K562 (cell line): ENCODE measurements around the gene PRR23E. TPM values are rescaled to one million over a fixed set of nuclear protein-coding genes. Genes with fewer than 3 reads are reported as not detected.

Source experiments
- ATAC-seq: fragments of 200-7000 bp; cut with Tn5 transposase; 3 replicates; pipeline ENCODE4 v1.9.1; 2020; ENCODE audit warnings: moderate library complexity
- BruUV-seq: library from RNA; stranded (reverse); fragments of 400-500 nt; replicated peaks from 2 replicates; lab custom pipeline; 2021; lab: Mats Ljungman, UMichigan
- CTCF ChIA-PET: fragments of 300-600 bp; formaldehyde crosslinking; extraction: SDS; loops from one replicate; lab custom pipeline; 2021; ENCODE audit warnings: low intra/inter-chr PET ratio; lab: Yijun Ruan, JAX
- POLR2A ChIA-PET: fragments of 300-600, 350-650 bp; sonication (Branson Sonifier 250); formaldehyde crosslinking; extraction: SDS; loops from one replicate; lab custom pipeline; 2021; ENCODE audit warnings: antibody characterized with exemption, inconsistent platforms; lab: Yijun Ruan, JAX
- DNase-seq, 4 experiments: peaks; one replicate each; pipeline versions ENCODE4 v3.0.0 to v3.0.0-alpha.2; 2011 to 2018; ENCODE audit warnings: low spot score in 3 of 4, mixed read lengths in 3 of 4; ENCODE audit errors: extremely low read depth in 1 of 4
- FAIRE-seq: peaks from 2 replicates; lab custom pipeline; 2011; peaks lifted over from hg19 to GRCh38; lab: Jason Lieb, UNC
- H2AFZ ChIP-seq: 2 replicates; pipeline ENCODE4 v1.6.0; 2011; ENCODE audit warnings: low read depth, low read length, control low read depth, inconsistent platforms
- H3K27ac ChIP-seq: fragments of 200-600 bp; 3 replicates; pipeline ENCODE4 v1.8.0; 2011; ENCODE audit warnings: low read depth, mild to moderate bottlenecking, control low read depth, inconsistent platforms, low read length, moderate library complexity, mixed read lengths; ENCODE audit errors: extremely low read depth
- H3K27me3 ChIP-seq, 2 experiments: fragments of 300-600 bp in 1 of 2; 2 replicates in 1 of 2; 3 replicates in 1 of 2; pipeline versions ENCODE4 v1.6.0 to v1.8.0; 2011; ENCODE audit warnings: inconsistent platforms in 2 of 2, low read length in 2 of 2, mild to moderate bottlenecking in 1 of 2, mixed read lengths in 1 of 2, moderate library complexity in 1 of 2; ENCODE audit not compliant: control insufficient read depth in 2 of 2, insufficient read depth in 2 of 2
- H3K36me3 ChIP-seq: fragments of 300-600 bp; 3 replicates; pipeline ENCODE4 v1.8.0; 2011; ENCODE audit warnings: mild to moderate bottlenecking, low read length, inconsistent platforms; ENCODE audit not compliant: control insufficient read depth, insufficient read depth
- H3K4me1 ChIP-seq, 2 experiments: fragments of 200-600 bp in 1 of 2; replicated peaks in 1 of 2; 2 replicates in 1 of 2; 3 replicates in 1 of 2; pipeline versions ENCODE4 v1.5.1 to v1.8.0; 2011; ENCODE audit warnings: inconsistent platforms in 2 of 2, low read length in 2 of 2, mild to moderate bottlenecking in 1 of 2, mixed read lengths in 1 of 2, moderate library complexity in 1 of 2; ENCODE audit not compliant: control insufficient read depth in 2 of 2, insufficient read depth in 2 of 2
- H3K4me2 ChIP-seq: 2 replicates; pipeline ENCODE4 v1.6.1; 2011; ENCODE audit warnings: low read length, control low read depth, inconsistent platforms, mixed read lengths; ENCODE audit not compliant: insufficient read depth
- H3K4me3 ChIP-seq: fragments of 200-600 bp; sonication (generic), shearing (Covaris generic); 2 replicates; pipeline ENCODE4 v1.5.1; 2016; ENCODE audit warnings: control low read depth, inconsistent platforms
- H3K79me2 ChIP-seq: fragments of 200-600 bp; 3 replicates; pipeline ENCODE4 v1.8.0; 2011; ENCODE audit warnings: low read length, inconsistent platforms; ENCODE audit not compliant: control insufficient read depth, insufficient read depth
- H3K9ac ChIP-seq, 2 experiments: 2 replicates each; pipeline versions ENCODE4 v1.6.0 to v1.6.1; 2011; ENCODE audit warnings: low read depth in 2 of 2, low read length in 2 of 2, control low read depth in 1 of 2, inconsistent platforms in 1 of 2, mild to moderate bottlenecking in 1 of 2, mixed read lengths in 1 of 2; ENCODE audit not compliant: insufficient read depth in 1 of 2
- H3K9me1 ChIP-seq: one replicate; pipeline ENCODE4 v1.6.0; 2011; ENCODE audit warnings: inconsistent platforms, mild to moderate bottlenecking, low read length, moderate library complexity; ENCODE audit not compliant: control insufficient read depth, insufficient read depth
- H3K9me3 ChIP-seq: replicated peaks from 2 replicates; pipeline ENCODE4 v1.5.1; 2011; ENCODE audit warnings: low read depth, low read length, inconsistent platforms; ENCODE audit not compliant: control insufficient read depth, insufficient read depth
- H4K20me1 ChIP-seq: replicated peaks from 2 replicates; pipeline ENCODE4 v1.6.1; 2011; ENCODE audit warnings: low read length, inconsistent platforms, mixed read lengths; ENCODE audit not compliant: control insufficient read depth, insufficient read depth
- E2F8 ChIP-seq: fragments of 450-650 bp; IDR thresholded peaks from 2 replicates; pipeline ENCODE4 v1.7.1; 2018; ENCODE audit warnings: mild to moderate bottlenecking, low read depth; ENCODE audit not compliant: partially characterized antibody
- ELF4 ChIP-seq: fragments of 450-650 bp; formaldehyde crosslinking; IDR thresholded peaks from 2 replicates; pipeline ENCODE4 v1.4.0; 2022; ENCODE audit warnings: missing genetic modification characterization
- FOXM1 ChIP-seq, 2 experiments: fragments of 450-650 bp in 1 of 2; sonication (generic) in 1 of 2; formaldehyde crosslinking in 1 of 2; IDR thresholded peaks; 2 replicates each; pipeline versions ENCODE4 v1.6.1 to v1.9.0; 2017 to 2022; ENCODE audit warnings: low read depth in 2 of 2, mild to moderate bottlenecking in 2 of 2, missing genetic modification reagents in 1 of 2, moderate library complexity in 1 of 2
- KDM2B ChIP-seq: fragments of 250-450 bp; sonication (Bioruptor Pico); IDR thresholded peaks from 2 replicates; pipeline ENCODE4 v1.8.0; 2021; ENCODE audit warnings: mild to moderate bottlenecking, moderate library complexity
- NR4A1 ChIP-seq, 2 experiments: fragments of 250-450 bp in 1 of 2; fragments of 450-650 bp in 1 of 2; sonication (Bioruptor Pico) in 1 of 2; IDR thresholded peaks; 2 replicates each; pipeline versions ENCODE4 v1.4.0 to v1.6.1; 2016 to 2020; ENCODE audit warnings: mild to moderate bottlenecking in 2 of 2, missing compliant biosample characterization in 1 of 2, missing genetic modification characterization in 1 of 2, moderate library complexity in 1 of 2
- NRF1 ChIP-seq, 2 experiments: fragments of 450-650 bp; IDR thresholded peaks in 1 of 2; conservative IDR thresholded peaks in 1 of 2; 2 replicates each; pipeline ENCODE4 v1.6.1; 2014; ENCODE audit warnings: mild to moderate bottlenecking in 2 of 2
- PHF8 ChIP-seq: fragments of 200-600 bp; sonication (generic); IDR thresholded peaks from 2 replicates; pipeline ENCODE4 v1.6.1; 2012; ENCODE audit warnings: mixed run types, mild to moderate bottlenecking, inconsistent platforms, low read length, moderate library complexity, borderline replicate concordance
- PYGO2 ChIP-seq: fragments of 450-650 bp; IDR thresholded peaks from 2 replicates; pipeline ENCODE4 v1.6.1; 2016; ENCODE audit warnings: mild to moderate bottlenecking, missing genetic modification characterization, moderate library complexity, missing compliant biosample characterization
- SMAD3 ChIP-seq: fragments of 450-650 bp; formaldehyde crosslinking; conservative IDR thresholded peaks from 2 replicates; pipeline ENCODE4 v1.4.0; 2020; ENCODE audit warnings: mild to moderate bottlenecking
- ZFP1 ChIP-seq: fragments of 450-650 bp; formaldehyde crosslinking; IDR thresholded peaks from 2 replicates; pipeline ENCODE4 v1.4.0; 2020; ENCODE audit warnings: mild to moderate bottlenecking, mixed read lengths
- WGBS: fragments of 100-300 bp; shearing (Covaris generic); methylation state at CpG from one replicate; pipeline ENCODE4 v1.1.6; 2016; ENCODE audit warnings: low coverage, mixed read lengths; ENCODE audit not compliant: insufficient coverage; ENCODE audit errors: missing lambda C conversion rate; 5-methylcytosine and 5-hydroxymethylcytosine counted together
- in situ Hi-C: fragments of 300-500 bp; cut with MboI; formaldehyde crosslinking; loops from 4 replicates; pipeline ENCODE4 v1.15.0; 2018; ENCODE audit warnings: inconsistent platforms, mixed read lengths
- intact Hi-C: fragments of 100-400 bp; cut with micrococcal nuclease; formaldehyde crosslinking; loops from 2 replicates; pipeline ENCODE4 v1.14.2; 2022
- polyA plus RNA-seq, 8 experiments: library from polyadenylated mRNA; depleted of rRNA in 4 of 8; stranded (reverse) in 5 of 8; unstranded in 3 of 8; fragments of >200 nt; fragmentation: Nextera tagmentation in 2 of 8; fragmentation: Illumina TruSeq in 1 of 8; extraction: Ambion mirVana in 2 of 8; extraction: Trizol in 1 of 8; gene quantifications; 2 replicates each; pipeline versions ENCODE4 v1.2.1 to v1.2.3, GENCODE V29; 2011 to 2014; ENCODE audit warnings: inconsistent platforms in 1 of 8, missing spikeins in 1 of 8
- total RNA-seq, 7 experiments: library from RNA; depleted of rRNA in 6 of 7; stranded (reverse); fragments of >200 nt in 6 of 7; fragmentation: Illumina TruSeq in 2 of 7; extraction: Trizol in 2 of 7; gene quantifications; 2 replicates each; pipeline versions ENCODE4 v1.2.1 to v1.2.3, GENCODE V29; 2011 to 2021; ENCODE audit warnings: low replicate concordance in 1 of 7

PRR23E gene
- total and polyA plus RNA-seq, 9 of the 15 experiments (the other 6 are each of a cell fraction or from before 2014, with no cell fraction given), result not detected

DNA sequence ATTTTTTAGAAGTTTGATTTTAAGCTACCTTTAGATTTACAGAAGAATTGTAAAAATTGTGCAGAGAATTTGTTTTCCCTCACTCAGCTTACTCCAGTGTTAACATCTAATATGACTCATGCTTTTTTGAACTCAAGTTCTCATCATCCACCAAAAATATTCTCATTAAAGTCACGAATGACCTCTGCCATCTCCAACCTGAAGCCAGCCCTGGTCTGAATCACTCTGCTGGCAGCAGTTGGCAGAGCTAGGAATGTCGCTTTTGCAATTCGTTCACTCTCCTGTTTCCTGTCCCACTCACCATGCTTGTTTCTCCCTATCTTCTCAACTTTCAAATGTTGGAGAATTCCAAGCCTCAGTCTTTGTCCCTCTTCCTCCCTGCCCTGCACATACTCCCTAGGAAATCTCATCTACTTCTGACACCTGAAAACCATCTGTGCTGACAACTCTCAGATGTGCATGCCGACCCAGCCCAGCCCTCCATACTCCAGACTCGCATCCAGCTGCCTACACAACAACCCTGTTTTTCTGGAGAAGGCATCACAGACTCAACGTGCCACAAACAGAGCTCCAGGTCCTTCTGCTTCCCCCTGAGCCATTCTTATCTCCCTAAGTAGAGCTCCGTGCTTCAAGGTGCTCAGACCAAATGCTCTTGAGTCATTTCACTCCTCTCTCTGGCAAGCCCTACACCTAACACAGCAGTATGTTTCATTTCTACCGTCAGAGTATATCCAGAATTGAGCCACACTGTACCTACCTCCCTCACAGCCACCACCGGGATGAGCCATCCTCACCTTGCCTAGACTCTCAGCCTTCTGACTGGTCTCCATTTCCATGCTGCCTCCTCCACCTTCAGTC lies 24.9 kb downstream of the PRR23E start:
- Histone ChIP-seq H3K4me3 (no peak overlapping the region), H3K9me3 (no peaks in the 10 kb centered on the region), H2AFZ (no peak overlapping the region), H3K27ac (no peak overlapping the region), H3K36me3 (no peaks in the 10 kb centered on the region), H3K79me2 (no peaks in the 10 kb centered on the region), H3K9ac (no peak overlapping the region), H3K9me1 (no peaks in the 10 kb centered on the region), H4K20me1 (no peaks in the 10 kb centered on the region), H3K4me2 (no peak overlapping the region), H3K4me1 (no peaks in the 10 kb centered on the region), H3K27me3 (peaks cover 3 to 20% of the 10 kb centered on the region in 2 experiments; a peak in 3 of 5 replicates)
- no peak for DNase-seq
- FAIRE-seq, result no peak
- intact Hi-C loops (no loop called here), in situ Hi-C loops (no loop called here)
- ATAC-seq, result no peak
- ChIA-PET CTCF (no interaction called here), POLR2A (no interaction called here)
- BruUV-seq, result no TSS peak
- TF ChIP-seq PYGO2 (tag), result no peak
- TF ChIP-seq SMAD3 (CRISPR knock-in tag), result no peak
- no peak for TF ChIP-seq KDM2B (CRISPR knock-in tag)
- TF ChIP-seq NR4A1 (CRISPR knock-in tag; IDR thresholded peaks at IDR 0.05), result no peak
- TF ChIP-seq NR4A1 (tag; IDR thresholded peaks at IDR 0.05), result no peak
- TF ChIP-seq NRF1 (conservative IDR thresholded peaks at IDR 0.05 in 1 of 2, IDR thresholded peaks at IDR 0.05 in 1 of 2), result no peak
- TF ChIP-seq ZFP1, result no peak
- TF ChIP-seq ELF4 (CRISPR knock-in tag), result no peak
- TF ChIP-seq E2F8, result no peak
- no peak for TF ChIP-seq PHF8
- TF ChIP-seq FOXM1 (IDR thresholded peaks at IDR 0.05; ENCODE audit: low read depth), result no peak
- TF ChIP-seq FOXM1 (CRISPR knock-in tag; IDR thresholded peaks at IDR 0.05; ENCODE audit: low read depth), result no peak
- 2% methylated on average over 9 of the region's 9 CpGs for WGBS
